Measurements from ENCODE around the gene CENPX. TPM values are rescaled to one million over a fixed set of nuclear protein-coding genes. Genes with fewer than 3 reads are reported as not detected.

CENPX gene
- total RNA-seq, 1 donor from 2014 or later, result 27.8 TPM

DNA sequence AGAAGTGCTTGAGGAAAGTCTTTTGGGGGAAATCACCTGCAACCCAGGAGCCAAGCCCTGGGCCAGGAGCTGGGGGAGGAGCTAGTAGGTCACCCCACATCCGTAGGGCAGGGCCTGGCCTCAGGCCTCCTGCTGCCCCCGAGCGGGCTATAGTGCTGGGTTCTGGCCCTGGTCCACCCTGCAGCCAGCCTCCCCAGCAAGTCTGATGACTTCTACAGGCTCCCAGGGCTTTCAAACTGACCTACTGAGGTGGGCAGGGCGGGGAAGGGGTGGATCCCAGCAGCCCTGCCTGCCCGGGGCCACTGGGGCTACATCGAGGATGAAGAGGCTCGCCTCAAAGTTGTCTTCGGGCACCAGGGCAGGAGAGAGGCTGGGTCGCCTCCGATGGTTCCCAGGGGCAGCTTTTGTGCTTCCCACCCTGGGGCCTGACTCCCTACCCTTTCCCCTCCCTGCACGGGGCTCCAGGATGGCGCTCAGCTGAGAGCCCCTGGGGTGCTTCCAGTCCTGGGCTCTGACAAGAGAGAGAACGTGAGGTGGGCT lies 5.0 kb downstream of the CENPX start:
- intact Hi-C loops (cut with DNase I), result no loop called here
- DNase-seq, result no peak
- no peak for ATAC-seq (ENCODE audit: poor library complexity)

DNA sequence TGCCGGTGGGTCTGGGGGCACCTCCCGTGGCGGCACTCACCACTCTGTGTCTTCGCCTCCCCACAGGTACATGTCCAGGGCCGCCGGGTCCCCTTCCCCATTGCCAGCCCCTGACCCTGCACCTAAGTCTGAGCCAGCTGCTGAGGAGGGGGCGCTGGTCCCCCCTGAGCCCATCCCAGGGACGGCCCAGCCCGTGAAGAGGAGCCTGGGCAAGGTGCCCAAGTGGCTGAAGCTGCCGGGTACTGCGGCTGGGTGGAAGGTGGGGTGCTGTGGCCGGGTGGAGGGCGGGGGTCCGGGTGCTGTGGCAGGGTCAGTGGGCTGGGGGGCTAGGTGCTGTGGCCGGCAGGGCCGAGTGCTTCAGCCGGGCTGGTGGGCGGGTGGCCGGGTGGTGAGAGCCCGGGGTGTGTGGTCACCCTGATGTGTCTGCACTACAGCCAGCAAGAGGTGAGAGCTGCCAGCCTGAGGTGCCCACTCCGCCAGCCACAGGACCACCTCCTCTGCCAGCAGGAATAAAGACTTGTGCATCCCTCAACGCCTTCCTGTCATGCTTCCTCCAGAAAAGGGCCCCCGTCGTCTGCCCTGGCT lies 5.7 kb downstream of the CENPX start:
- intact Hi-C loops (cut with DNase I), result no loop called here

DNA sequence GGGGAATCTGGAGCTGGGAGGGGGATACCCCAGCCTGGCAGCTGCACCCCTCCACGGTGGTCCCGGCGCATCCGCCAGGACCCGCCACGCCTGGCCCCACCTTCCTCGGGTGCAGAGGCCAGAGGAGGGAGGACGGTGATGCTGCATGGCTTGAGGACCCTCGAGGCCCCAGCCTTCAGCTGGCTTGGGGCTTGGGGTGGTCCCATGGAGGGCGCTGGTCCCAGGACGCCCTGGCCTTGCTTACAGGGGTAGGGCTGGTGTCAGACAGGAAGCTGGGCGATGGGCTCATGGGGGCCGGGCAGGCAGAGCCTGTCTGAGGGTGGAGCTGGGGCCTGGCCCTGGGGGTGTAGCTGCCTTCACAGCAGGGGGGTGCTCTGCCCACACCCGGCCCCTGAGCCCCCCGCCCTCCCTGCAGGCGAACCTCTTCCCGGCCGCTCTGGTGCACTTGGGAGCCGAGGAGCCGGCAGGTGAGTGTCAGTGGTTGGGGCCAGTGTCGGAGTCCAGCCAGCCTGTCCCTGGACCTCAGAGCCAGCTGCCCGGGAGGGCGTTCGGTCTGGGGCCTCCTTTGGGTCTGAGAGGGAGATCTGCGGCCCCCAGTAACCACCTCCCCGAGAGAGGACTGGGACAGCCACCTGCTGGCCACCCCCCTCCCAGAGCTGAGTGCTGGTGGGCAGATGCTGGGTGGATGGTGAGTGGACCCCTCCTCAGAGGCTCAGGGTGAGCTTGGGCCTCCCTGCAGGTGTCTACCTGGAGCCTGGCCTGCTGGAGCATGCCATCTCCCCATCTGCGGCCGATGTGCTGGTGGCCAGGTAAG lies 6.4 kb downstream of the CENPX start:
- no peak for DNase-seq
- intact Hi-C loops (cut with DNase I), result no loop called here
- ATAC-seq (ENCODE audit: poor library complexity), result no peak

More for the DNA sequence above, 5.7 kb downstream of the CENPX start:
- DNase-seq (no peak), ATAC-seq (ENCODE audit: poor library complexity) (no peak)

DNA sequence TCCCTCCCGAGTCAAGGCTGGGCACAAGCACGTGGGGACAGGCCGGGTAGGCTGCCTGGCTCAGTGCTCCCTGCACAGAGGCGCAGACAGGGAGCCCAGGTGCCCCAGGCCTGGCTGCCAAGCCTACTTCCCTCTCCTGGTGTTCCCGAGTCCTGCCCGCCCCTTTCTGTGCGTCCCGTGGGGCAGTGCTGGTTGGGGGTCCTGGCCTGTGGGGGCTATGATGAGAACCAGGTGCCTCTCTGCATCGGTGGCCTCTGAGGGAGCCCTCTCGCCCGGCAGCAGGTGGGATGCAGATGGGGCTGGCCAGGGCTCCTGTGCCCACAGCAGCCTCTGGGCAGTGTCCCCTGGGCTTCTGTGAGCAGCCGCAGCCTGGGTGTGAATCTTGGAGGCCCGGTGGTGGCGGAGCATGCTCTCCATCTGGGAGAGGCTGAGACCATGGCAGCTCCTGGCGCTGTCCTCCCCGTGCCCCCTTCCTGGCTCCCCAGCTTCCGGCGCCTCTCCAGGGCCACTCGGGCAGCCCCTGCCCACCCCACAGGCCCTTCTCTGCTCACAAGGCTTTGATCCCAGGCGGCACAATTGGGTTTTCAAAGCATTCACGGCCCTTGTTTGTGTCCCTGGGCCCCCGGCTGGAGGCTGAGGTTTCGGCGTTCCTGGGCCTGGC lies 7.2 kb downstream of the CENPX start:
- DNase-seq, result no peak
- intact Hi-C loops (cut with DNase I), result no loop called here
- no peak for ATAC-seq (ENCODE audit: poor library complexity)

DNA sequence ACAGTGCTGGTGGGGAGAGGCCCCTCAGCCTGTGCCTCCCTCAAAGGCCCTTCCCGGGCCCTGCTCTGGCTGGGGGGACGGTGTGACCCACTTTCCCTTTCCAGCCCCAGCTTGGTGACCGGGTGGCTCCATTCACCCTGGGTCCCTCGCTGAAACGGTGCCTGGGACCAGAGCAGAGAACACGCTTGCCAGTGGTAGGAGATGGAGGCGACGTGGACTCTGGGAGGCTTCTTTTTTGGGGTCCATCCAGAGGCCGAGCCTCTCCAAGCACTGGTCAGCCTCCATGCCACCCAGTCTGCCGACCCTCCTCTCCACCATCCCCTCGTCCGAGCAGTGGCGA lies 7.7 kb downstream of the CENPX start:
- intact Hi-C loops (cut with DNase I), result no loop called here
- ATAC-seq (ENCODE audit: poor library complexity), result no peak
- no peak for DNase-seq

DNA sequence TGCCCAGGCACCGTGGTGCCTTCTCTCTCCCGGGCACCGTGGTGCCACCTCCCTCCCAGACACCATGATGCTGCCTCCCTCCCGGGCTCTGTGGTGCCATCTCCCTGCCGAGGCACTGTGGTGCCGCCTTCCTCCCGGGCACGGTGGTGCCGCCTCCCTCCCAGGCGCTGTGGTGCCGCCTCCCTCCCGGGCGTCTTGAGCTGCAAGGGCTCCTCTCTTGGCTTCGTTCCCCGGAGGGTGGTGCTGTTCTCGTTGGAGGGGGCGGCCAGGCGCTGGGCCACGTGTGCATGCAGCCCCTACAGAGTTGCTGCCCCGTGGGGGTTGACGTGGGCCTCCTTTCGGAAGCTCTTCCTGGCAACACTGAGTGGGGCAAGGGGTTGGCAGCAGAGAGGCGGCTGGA lies 8.2 kb downstream of the CENPX start:
- intact Hi-C loops (cut with DNase I), result no loop called here
- no peak for DNase-seq
- ATAC-seq (ENCODE audit: poor library complexity), result no peak

DNA sequence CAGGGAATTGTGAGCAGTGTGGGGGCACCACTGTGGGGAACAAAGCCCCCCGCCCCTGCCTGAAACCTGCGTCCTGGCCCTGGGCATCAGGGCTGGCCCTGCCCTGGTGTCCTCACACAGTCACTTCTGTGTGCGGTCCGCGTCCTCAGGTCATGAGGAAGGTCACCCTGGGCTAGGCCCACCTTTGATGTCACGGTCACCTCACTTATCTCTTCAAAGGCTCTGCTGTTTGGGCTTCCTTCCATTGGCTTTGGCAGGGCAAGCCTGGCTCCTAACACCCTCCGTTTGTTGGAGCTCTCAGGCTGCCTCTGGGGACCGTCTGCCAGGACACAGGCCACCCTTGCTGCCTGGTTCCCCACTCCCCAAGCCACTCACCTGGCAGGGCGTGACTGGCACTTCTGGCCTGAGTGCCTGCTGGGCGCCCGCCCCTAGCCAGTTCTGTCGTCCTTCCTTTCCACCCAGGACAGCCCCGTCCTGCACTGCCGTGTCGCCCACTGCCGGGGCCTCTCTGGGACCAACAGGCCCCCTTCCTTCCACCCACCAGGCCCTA lies 8.8 kb downstream of the CENPX start:
- intact Hi-C loops (cut with DNase I), result no loop called here
- ATAC-seq (ENCODE audit: poor library complexity), result peak; percentile 72
- peak; percentile 64 for DNase-seq

DNA sequence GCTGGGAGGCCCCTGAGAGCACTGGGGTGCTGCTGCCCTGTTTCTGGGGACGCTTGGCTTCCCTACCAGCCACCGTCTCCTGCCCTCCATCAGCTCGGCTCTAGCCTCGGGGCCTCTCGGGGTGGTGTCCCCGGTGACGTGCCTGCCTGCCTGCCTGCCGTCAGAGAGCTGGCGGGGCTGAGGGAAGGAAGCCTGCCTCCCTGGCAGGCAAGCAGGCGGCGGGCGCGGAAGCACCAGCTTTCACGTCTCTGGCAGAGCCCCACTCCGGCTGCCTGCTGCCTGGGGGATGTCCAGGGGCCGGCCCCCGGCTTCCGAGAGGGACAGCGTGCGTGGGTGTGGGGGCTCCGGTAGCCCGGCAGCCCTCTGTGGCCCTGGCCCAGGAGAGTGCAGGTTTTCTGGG lies 9.3 kb downstream of the CENPX start:
- DNase-seq, result peak; percentile 74
- intact Hi-C loops (cut with DNase I), result no loop called here
- ATAC-seq (ENCODE audit: poor library complexity), result peak; percentile 68

DNA sequence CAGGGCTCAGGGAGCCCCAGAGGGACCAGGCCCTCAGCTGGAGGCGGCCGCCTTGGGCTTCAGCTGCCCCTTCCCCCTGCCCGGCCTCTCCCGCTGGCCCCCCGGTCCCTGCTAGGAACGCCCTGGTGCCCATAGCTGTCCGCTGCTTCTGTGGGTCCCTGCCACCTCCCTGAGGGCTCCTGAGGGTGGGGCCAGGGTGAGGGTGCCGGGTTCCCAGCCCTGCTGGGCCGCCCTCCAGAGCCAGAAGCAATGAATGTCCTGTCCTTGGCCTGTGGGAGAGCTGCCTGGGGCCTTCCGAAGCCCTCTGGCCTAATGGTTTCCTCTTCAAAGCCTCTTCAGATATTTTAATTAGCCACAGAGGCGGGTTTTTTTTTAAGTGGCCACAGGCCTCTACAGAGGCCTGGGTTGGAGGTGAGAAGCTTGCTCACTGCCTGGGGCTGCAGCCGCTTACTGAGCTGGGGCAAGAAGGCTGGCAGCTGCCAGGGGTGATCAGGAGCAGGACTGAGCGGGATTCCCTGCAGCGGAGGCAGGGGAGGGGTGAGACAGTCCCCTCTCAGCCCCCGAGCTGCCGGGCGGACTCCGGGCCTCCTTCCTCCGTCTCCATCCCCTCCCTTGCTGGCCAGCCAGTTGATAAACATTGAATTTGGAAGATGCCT lies 9.9 kb downstream of the CENPX start:
- DNase-seq, result peak; percentile 63
- intact Hi-C loops (cut with DNase I), result no loop called here

DNA sequence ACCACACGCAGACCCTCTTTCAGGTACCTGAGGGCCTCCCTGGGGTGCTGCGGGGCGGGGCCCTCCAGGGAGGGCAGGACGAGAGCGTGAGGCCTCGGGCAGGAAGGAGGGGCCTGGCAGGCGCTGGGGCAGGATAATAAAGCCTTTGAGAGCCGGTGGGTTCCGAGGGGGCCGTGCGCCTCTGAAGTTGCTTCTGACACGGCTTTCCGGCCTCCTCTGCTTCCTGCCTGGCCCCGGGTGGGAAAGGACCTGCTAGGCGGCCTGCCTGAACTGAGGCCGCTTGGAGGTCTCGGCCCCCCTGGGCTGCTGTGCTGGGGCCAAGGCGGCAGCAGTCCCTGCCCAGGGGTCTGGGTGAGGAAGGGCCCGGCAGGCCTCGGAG lies 10.4 kb downstream of the CENPX start:
- DNase-seq, result no peak
- intact Hi-C loops (cut with DNase I), result no loop called here
- ATAC-seq (ENCODE audit: poor library complexity), result no peak

More for the DNA sequence above, 9.9 kb downstream of the CENPX start:
- ATAC-seq (ENCODE audit: poor library complexity), result peak; percentile 60

DNA sequence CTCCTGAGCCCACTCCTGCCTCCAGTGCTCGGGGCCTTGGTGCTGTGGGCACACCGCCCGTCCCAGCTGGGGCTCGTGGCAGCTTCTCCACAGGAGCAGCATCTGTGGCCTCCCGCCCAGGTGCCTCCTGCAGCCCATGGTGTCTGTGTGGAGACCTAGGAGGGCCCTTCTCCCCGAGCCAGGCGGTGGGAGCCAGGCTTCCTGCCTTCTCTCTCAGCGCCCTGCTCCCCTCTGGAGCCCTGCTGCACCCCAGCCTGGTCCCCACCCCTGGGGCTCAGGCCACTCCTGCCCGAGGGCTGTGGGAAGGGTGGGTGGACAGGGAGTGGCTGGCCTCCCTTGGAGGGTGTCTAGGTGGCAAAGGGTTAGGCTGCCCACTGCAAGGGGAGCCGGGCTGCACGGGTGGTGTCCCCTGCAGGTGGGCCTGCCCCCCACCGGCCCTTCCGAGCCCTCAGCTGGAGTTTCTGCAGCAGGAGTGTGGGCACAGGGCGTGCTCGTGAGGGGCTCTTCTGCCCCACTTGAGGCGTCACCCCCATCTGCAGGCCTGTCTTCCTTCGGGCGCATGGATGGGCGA lies 11.0 kb downstream of the CENPX start:
- intact Hi-C loops (cut with DNase I), result no loop called here
- no peak for ATAC-seq (ENCODE audit: poor library complexity)
- no peak for DNase-seq

DNA sequence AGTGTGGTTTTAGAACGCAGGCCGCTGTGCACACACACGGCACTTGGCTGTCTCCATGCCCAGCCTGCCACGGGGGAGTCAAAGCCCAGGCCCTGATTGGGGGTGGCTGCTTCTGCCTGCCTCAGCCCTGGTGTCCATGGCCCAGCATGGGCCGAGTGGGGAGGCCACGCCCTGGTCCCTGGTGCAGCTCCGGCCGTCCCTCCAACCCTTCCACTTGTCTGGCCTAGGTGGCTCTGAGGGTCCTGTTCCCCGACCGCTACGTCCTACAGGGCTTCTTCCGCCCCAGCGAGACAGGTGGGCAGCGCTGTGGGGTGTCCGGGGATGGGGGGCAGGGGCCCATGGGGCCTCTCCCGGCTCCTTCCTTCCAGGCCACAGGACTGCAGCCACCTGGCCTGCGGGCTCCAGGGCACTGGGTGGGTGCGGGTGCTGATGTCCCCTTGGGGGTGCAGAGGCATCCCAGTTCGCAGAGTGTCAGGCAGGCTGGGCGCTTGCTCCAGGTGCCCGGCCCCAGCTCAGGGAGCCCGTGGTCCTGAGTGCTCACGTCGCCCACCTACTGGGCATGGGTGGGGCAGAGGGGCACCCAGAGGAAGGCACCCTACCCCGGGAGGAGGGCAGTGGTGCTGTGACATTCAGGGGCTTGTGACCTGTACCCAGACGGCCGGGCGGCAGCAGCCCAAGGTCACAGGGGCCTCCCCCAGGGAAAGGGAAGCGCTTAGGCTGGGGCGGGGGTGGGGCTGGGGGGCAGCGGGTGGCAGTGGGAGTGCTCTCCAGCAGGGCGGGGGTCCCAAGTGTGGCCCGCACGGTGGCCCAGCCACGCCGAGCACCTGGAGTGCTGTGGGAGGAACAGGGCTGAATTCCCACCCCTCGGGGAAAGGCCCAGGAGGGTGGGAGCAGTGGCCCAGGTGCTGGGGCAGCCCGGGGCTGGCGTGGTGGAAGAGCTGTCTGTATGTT lies 11.8 kb downstream of the CENPX start:
- intact Hi-C loops (cut with DNase I), result no loop called here
- ATAC-seq (ENCODE audit: poor library complexity) (no peak), DNase-seq (no peak)

DNA sequence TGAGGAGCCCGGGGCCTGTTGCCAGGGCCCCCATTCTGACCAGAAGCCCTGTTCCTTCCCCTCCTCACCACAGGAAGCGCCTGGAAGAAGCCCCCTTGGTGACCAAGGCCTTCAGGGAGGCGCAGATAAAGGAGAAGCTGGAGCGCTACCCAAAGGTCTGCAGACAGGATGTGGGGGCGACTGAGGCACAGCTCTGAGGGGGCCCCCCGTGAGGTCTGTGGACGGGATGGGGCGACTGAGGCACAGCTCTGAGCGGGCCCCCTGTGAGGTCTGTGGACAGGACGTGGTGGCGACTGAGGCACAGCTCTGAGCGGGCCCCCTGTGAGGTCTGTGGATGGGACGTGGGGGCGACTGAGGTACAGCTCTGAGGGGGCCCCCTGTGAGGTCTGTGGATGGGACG lies 13.3 kb downstream of the CENPX start:
- DNase-seq, result no peak
- intact Hi-C loops (cut with DNase I), result no loop called here
- ATAC-seq (ENCODE audit: poor library complexity), result no peak

DNA sequence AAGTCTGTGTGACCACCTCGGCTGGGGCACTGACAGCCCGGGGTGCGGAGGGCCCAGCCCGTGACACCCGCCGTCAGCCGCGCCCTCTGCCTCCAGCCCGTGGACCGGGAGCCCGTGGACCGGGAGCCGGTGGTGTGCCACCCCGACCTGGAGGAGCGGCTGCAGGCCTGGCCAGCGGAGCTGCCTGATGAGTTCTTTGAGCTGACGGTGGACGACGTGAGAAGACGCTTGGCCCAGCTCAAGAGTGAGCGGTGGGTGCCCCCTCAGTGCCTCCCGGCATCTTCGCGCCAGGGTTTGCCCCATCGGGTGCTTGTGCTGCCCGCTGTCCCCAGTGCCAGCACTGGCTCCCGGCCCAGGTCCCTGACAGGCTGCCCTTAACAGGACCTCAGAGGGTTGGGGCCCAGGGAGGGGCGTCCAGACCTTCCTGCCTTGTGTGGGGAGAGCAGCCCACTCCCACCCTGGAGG lies 13.7 kb downstream of the CENPX start:
- intact Hi-C loops (cut with DNase I), result no loop called here

DNA sequence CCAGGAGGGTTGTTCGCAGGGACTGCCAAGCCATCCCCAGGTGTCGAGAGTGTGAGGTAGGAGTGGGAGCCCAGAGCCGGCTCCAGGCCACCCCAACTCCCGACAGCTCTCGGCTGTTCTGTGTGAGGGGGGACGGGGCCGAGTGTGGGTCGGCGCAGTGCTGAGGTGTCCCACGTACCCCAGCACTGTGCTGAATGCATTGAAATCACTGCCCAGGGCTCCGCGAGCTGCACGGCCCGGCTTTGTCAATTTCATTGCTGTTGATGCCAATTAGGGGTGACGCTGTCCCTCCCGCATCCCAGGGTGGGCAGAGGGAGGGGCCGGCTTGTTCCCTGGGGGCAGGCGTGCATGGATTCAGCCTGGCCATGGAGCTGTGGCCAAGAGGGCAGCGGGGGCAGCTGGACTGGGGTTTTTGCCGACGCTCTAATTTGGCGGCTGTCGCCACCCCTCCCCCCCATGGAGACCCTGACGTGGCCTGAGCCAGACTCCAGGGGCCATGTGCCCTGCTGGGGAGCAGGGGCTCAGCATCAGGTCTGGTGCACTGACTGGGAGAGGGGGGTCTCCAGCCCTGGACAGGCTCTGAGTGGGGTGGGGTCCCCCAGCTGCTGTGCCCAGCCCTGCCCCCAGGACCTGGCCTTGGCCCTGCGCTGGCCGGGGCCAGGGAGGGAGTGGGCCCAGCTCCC lies 14.3 kb downstream of the CENPX start:
- intact Hi-C loops (cut with DNase I), result no loop called here
- DNase-seq, result no peak
- no peak for ATAC-seq (ENCODE audit: poor library complexity)

More for the DNA sequence above, 13.7 kb downstream of the CENPX start:
- ATAC-seq (ENCODE audit: poor library complexity), result no peak
- DNase-seq, result peak; percentile 72

DNA sequence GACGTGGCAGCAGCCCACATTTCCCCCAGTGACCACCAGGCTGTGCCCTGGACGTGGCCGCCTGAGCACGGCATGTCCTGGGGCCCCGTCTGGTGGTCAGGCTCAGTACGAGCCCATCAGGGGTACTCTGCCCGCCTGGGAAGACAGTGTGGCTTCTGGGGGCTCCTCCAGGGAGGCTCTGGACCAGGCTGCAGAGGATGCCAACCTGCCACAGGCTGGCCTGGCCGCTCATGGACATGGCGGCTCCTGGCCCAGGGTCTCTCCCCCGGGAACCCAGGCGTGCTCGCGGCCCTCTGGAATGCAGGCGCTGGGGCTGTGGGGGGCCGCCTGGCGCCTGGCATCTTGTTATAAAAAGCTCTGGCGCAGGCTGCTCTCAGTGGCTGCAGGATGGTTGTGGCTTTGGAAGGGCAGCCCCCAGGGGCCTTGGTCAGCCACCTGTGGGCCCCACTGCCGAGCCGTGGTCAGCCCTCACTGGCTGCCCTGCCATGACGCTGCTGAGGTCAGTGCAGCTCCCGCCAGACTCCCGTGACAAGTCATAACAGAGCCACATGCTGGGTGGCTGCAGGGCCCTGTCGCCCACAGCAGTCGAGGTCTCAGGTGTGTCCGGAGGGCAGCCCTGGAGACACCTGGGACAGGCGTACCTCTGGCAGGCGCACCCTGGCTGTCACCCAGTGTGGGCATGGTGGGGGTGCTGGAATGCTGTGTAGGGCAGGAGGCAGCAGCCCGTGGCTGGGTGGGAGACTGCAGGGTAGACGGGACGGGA lies 15.0 kb downstream of the CENPX start:
- no peak for ATAC-seq (ENCODE audit: poor library complexity)
- no peak for DNase-seq
- intact Hi-C loops (cut with DNase I), result no loop called here

DNA sequence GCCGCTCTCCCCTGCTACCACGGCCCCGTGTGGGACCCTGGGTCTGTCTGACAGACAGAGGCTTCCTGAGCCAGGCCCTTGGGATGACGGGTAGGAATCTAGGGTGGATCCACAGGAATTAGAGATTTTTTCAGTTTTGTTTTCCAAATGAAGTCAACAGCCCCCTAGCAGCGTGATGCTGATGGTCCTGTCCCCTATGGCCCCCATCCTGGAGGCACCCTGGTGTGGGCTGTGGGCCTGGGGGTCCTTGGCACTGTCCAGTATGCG lies 15.5 kb downstream of the CENPX start:
- intact Hi-C loops (cut with DNase I), result no loop called here
- ATAC-seq (ENCODE audit: poor library complexity) (no peak), DNase-seq (no peak)
